ENCODE measurements around the gene ZSCAN10. TPM values are rescaled to one million over a fixed set of nuclear protein-coding genes. Genes with fewer than 3 reads are reported as not detected.

ZSCAN10 gene
- total and polyA plus RNA-seq, 9 of the 15 experiments (the other 6 are each of a cell fraction or from before 2014, with no cell fraction given), result 0.22 TPM; not detected in 8

- TF ChIP-seq, protein P1, sequence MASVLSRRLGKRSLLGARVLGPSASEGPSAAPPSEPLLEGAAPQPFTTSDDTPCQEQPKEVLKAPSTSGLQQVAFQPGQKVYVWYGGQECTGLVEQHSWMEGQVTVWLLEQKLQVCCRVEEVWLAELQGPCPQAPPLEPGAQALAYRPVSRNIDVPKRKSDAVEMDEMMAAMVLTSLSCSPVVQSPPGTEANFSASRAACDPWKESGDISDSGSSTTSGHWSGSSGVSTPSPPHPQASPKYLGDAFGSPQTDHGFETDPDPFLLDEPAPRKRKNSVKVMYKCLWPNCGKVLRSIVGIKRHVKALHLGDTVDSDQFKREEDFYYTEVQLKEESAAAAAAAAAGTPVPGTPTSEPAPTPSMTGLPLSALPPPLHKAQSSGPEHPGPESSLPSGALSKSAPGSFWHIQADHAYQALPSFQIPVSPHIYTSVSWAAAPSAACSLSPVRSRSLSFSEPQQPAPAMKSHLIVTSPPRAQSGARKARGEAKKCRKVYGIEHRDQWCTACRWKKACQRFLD (CRISPR knock-in tag; IDR thresholded peaks at IDR 0.05), result no peak
- 0 out of 2 replicates have a peak, but pooled peaks have one; percentile 6 for TF ChIP-seq SMC3 (conservative IDR thresholded peaks at IDR 0.05; ENCODE audit: insufficient read depth, low read depth, low read length)
- no peak for TF ChIP-seq GMEB1 (CRISPR knock-in tag; IDR thresholded peaks at IDR 0.05)
- TF ChIP-seq MNT (conservative IDR thresholded peaks at IDR 0.05), result peak; percentile 42 to 57; a peak in 3 of 4 replicates
- TF ChIP-seq, protein P2, sequence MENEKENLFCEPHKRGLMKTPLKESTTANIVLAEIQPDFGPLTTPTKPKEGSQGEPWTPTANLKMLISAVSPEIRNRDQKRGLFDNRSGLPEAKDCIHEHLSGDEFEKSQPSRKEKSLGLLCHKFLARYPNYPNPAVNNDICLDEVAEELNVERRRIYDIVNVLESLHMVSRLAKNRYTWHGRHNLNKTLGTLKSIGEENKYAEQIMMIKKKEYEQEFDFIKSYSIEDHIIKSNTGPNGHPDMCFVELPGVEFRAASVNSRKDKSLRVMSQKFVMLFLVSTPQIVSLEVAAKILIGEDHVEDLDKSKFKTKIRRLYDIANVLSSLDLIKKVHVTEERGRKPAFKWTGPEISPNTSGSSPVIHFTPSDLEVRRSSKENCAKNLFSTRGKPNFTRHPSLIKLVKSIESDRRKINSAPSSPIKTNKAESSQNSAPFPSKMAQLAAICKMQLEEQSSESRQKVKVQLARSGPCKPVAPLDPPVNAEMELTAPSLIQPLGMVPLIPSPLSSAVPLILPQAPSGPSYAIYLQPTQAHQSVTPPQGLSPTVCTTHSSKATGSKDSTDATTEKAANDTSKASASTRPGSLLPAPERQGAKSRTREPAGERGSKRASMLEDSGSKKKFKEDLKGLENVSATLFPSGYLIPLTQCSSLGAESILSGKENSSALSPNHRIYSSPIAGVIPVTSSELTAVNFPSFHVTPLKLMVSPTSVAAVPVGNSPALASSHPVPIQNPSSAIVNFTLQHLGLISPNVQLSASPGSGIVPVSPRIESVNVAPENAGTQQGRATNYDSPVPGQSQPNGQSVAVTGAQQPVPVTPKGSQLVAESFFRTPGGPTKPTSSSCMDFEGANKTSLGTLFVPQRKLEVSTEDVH (IDR thresholded peaks at IDR 0.05; ENCODE audit: low read depth, partially characterized antibody), result peak; percentile 71
- 0 out of 6 replicates have a peak, but pooled peaks of 1 of the 3 experiments have one; percentile 0 for TF ChIP-seq CTCF (IDR thresholded peaks at IDR 0.05 in 2 of 3, conservative IDR thresholded peaks at IDR 0.05 in 1 of 3; ENCODE audit: insufficient read depth in 2 of 3, low read depth in 1 of 3, low read length in 3 of 3)
- TF ChIP-seq ATF7 (IDR thresholded peaks at IDR 0.05), result no peak
- no peak for TF ChIP-seq ADNP (tag; IDR thresholded peaks at IDR 0.05)
- no peak for TF ChIP-seq NFATC3 (IDR thresholded peaks at IDR 0.05)
- TF ChIP-seq, protein P3, sequence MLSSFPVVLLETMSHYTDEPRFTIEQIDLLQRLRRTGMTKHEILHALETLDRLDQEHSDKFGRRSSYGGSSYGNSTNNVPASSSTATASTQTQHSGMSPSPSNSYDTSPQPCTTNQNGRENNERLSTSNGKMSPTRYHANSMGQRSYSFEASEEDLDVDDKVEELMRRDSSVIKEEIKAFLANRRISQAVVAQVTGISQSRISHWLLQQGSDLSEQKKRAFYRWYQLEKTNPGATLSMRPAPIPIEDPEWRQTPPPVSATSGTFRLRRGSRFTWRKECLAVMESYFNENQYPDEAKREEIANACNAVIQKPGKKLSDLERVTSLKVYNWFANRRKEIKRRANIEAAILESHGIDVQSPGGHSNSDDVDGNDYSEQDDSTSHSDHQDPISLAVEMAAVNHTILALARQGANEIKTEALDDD (IDR thresholded peaks at IDR 0.05), result no peak
- no peak for TF ChIP-seq POLR3G (IDR thresholded peaks at IDR 0.05; ENCODE audit: extremely low read depth, insufficient read length, insufficient replicate concordance)
- no peak for TF ChIP-seq SAP30 (IDR thresholded peaks at IDR 0.05; ENCODE audit: borderline replicate concordance, insufficient read depth, low read depth, low read length, poor library complexity, severe bottlenecking)
These were observed 13.2 kb upstream of the ZSCAN10 start, which contains the start of gene ZNF205 (continued) for GRCh38 chr16:3112058-3112880.
